NCI-H2227 (cell line): ENCODE data around the gene GDI2.
"Not testable (repeated sequence)": the region's sequence is repeated elsewhere in the genome, so short reads cannot be mapped to it uniquely, and the experiment has no call there.

ENCODE experiments used
- DNase-seq: peaks from one replicate; lab custom pipeline; 2025; ENCODE audit not compliant: unreplicated experiment; lab: John Stamatoyannopoulos, UW

GDI2 gene

GRCh38 chr10:5813341-5814109, at the start of gene GDI2:
GDI2 (minus strand) TSS chr10:5813434; CDS start chr10:5813258, 176 bp downstream.
- DNase-seq: peak; percentile 97

- DNase-seq: no peak
These were observed 49.2 kb upstream of the GDI2 start for GRCh38 chr10:5862360-5862961.

- DNase-seq: no peak
These were observed 46.8 kb upstream of the GDI2 start for GRCh38 chr10:5860066-5860465.

- no peak for DNase-seq
These were observed 45.6 kb upstream of the GDI2 start for GRCh38 chr10:5858811-5859210.

- no peak for DNase-seq
These were observed 43.4 kb upstream of the GDI2 start for GRCh38 chr10:5856701-5857004.

- no peak for DNase-seq
These were observed 42.9 kb upstream of the GDI2 start for GRCh38 chr10:5855979-5856700.

GRCh38 chr10:5854131-5854475, 40.9 kb upstream of the GDI2 start:
- no peak for DNase-seq

- DNase-seq: not testable (repeated sequence)
These were observed 33.4 kb upstream of the GDI2 start for GRCh38 chr10:5846667-5847066.

GRCh38 chr10:5844345-5845055, 31.3 kb upstream of the GDI2 start:
- DNase-seq: no peak

GRCh38 chr10:5843686-5844344, 30.6 kb upstream of the GDI2 start:
- no peak for DNase-seq

- DNase-seq: no peak
These were observed 28.7 kb upstream of the GDI2 start for GRCh38 chr10:5841965-5842364.

GRCh38 chr10:5840314-5841307, 27.4 kb upstream of the GDI2 start:
- no peak for DNase-seq

GRCh38 chr10:5836181-5836580, 22.9 kb upstream of the GDI2 start:
- not testable (repeated sequence) for DNase-seq

GRCh38 chr10:5835446-5836095, 22.3 kb upstream of the GDI2 start:
- DNase-seq: no peak

GRCh38 chr10:5833814-5834213, 20.6 kb upstream of the GDI2 start:
- no peak for DNase-seq

- no peak for DNase-seq
These were observed 19.7 kb upstream of the GDI2 start for GRCh38 chr10:5832946-5833345.

- no peak for DNase-seq
These were observed 18.2 kb upstream of the GDI2 start for GRCh38 chr10:5831446-5831782.

- no peak for DNase-seq
These were observed 17.6 kb upstream of the GDI2 start for GRCh38 chr10:5830629-5831445.

- no peak for DNase-seq
These were observed 16.0 kb upstream of the GDI2 start for GRCh38 chr10:5829267-5829666.
